ENCODE measurements around the gene CFAP126.

Gene CFAP126

DNA sequence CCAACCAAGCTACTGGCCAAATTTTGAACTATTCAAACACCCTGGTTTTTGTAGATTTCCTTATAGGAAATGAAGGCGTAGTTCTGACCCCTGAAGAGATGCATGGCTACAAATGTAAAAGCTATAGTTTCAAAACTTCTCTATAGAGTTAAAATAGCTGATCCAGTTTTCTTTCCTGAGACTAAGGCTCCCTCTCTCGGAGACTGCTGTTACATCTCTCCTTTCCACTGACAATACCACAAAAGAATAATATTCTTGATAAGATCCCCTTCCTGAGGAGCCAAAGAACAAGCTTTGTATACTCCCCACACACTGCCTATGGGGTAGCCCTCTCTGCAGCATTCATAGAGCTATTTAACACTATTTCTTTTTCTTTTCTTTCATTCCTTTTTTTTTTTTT lies 6.7 kb upstream of the CFAP126 start:
- TF ChIP-seq CTCF (IDR thresholded peaks at IDR 0.05; ENCODE audit: insufficient read depth, low read depth, low read length, missing control alignments), result peak; percentile 5
- H3K4me3 ChIP-seq (ENCODE audit: low read depth, low read length), result no peak overlapping the region
- no peak for DNase-seq (ENCODE audit: low read depth)

DNA sequence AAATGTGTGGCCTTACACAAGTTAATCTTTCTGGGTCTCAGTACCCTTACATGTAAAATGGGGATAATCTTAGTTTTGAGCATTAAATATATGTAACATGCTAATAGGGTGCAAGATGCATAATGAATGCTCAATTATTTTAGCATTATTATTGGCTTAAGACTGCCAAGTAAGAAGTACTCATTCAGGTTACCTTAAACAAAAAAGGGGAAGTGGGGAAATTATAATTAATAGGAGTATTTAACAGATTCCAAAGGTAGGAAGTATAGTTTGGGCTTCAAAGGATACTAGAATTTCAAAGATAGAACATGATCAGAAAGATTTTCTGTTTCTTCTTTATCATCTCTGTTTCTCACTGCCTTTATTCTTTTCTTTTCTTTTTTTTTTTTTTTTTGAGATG lies 5.8 kb upstream of the CFAP126 start:
- no peak for DNase-seq (ENCODE audit: low read depth)
- H3K4me3 ChIP-seq (ENCODE audit: low read depth, low read length), result no peak overlapping the region
- TF ChIP-seq CTCF (IDR thresholded peaks at IDR 0.05; ENCODE audit: insufficient read depth, low read depth, low read length, missing control alignments), result no peak

DNA sequence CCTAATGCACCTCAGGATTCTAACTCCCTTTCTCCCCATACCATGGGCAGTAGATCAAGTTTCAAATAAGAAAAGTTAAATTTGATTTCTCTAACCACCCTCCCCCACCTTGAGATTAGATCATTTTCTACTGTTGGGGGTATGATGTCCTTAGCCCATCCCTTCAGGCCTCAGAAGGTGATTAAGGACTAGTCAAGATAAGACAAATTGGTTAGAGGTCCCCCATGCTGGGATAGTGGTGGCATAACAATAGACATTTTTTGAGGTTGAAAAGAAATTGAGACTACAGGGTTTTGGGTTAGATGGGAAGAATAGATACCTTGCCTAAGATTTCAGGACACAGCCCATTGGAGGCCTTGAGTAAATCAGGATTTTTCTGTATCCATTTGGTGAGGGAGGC lies 2.5 kb downstream of the CFAP126 start:
- no peak overlapping the region for H3K4me3 ChIP-seq (ENCODE audit: low read depth, low read length)
- TF ChIP-seq CTCF (IDR thresholded peaks at IDR 0.05; ENCODE audit: insufficient read depth, low read depth, low read length, missing control alignments), result no peak
- no peak for DNase-seq (ENCODE audit: low read depth)

- no peak overlapping the region for H3K4me3 ChIP-seq (ENCODE audit: low read depth, low read length)
- no peak for TF ChIP-seq CTCF (IDR thresholded peaks at IDR 0.05; ENCODE audit: insufficient read depth, low read depth, low read length, missing control alignments)
- DNase-seq (ENCODE audit: low read depth), result no peak
These were observed 3.3 kb downstream of the CFAP126 start for GRCh38 chr1:161364332-161364731.

- no peak overlapping the region for H3K4me3 ChIP-seq (ENCODE audit: low read depth, low read length)
- TF ChIP-seq CTCF (IDR thresholded peaks at IDR 0.05; ENCODE audit: insufficient read depth, low read depth, low read length, missing control alignments), result no peak
These were observed 8.4 kb downstream of the CFAP126 start for GRCh38 chr1:161359291-161359690.

DNA sequence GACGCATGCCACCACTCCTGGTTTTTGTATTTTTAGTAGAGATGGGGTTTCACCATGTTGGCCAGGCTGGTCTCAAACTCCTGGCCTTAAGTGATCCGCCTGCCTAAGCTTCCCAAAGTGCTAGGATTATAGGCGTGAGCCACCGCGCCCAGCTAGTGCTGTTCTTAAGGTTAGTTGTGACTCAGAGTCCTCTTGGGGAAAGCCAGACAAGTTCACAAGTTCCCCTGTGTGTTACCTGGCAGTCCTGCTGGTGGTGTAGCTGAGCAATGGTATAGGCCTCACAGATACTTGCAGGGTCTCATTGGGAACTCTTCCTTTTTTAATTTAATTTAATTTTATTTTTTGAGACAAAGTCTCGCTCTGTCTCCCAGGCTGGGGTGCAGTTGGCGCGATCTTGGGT lies 10.6 kb downstream of the CFAP126 start:
- TF ChIP-seq CTCF (IDR thresholded peaks at IDR 0.05; ENCODE audit: insufficient read depth, low read depth, low read length, missing control alignments), result no peak
- no peak overlapping the region for H3K4me3 ChIP-seq (ENCODE audit: low read depth, low read length)
- peak; percentile 5 for DNase-seq (ENCODE audit: low read depth)

More at GRCh38 chr1:161359291-161359690, 8.4 kb downstream of the CFAP126 start:
- DNase-seq (ENCODE audit: low read depth), result no peak

- DNase-seq (ENCODE audit: low read depth), result no peak
- no peak overlapping the region for H3K4me3 ChIP-seq (ENCODE audit: low read depth, low read length)
- no peak for TF ChIP-seq CTCF (IDR thresholded peaks at IDR 0.05; ENCODE audit: insufficient read depth, low read depth, low read length, missing control alignments)
These were observed 16.2 kb downstream of the CFAP126 start for GRCh38 chr1:161351482-161351881.
